HEK293 (cell line): ENCODE data around the gene WDR82.

Experiments used
- ATF2 ChIP-seq: fragments of 450-650 bp; formaldehyde crosslinking; IDR thresholded peaks from 2 replicates; pipeline ENCODE4 v1.5.1; 2016; ENCODE audit warnings: missing biosample characterization, missing genetic modification characterization, low read depth
- PBX3 ChIP-seq: sonication (generic); formaldehyde crosslinking; IDR thresholded peaks from 2 replicates; pipeline ENCODE4 v1.8.1; 2022; ENCODE audit warnings: mild to moderate bottlenecking, moderate library complexity, missing genetic modification reagents
- PRDM10 ChIP-seq: fragments of 450-650 bp; formaldehyde crosslinking; IDR thresholded peaks from 2 replicates; pipeline ENCODE4 v1.5.1; 2016; ENCODE audit warnings: missing biosample characterization, missing genetic modification characterization
- PRDM2 ChIP-seq: fragments of 450-650 bp; formaldehyde crosslinking; IDR thresholded peaks from 2 replicates; pipeline ENCODE4 v1.5.1; 2016; ENCODE audit warnings: missing biosample characterization, missing genetic modification characterization, borderline replicate concordance
- PRDM6 ChIP-seq: fragments of 450-650 bp; formaldehyde crosslinking; IDR thresholded peaks from 2 replicates; pipeline ENCODE4 v1.5.1; 2017; ENCODE audit warnings: missing biosample characterization, missing genetic modification characterization
- SCRT1 ChIP-seq: fragments of 450-650 bp; formaldehyde crosslinking; IDR thresholded peaks from 2 replicates; pipeline ENCODE4 v1.5.1; 2016; ENCODE audit warnings: missing biosample characterization, missing genetic modification characterization, borderline replicate concordance
- SP7 ChIP-seq: fragments of 450-650 bp; formaldehyde crosslinking; IDR thresholded peaks from 2 replicates; pipeline ENCODE4 v1.5.1; 2016; ENCODE audit warnings: missing biosample characterization, missing genetic modification characterization
- WT1 ChIP-seq: fragments of 450-650 bp; formaldehyde crosslinking; IDR thresholded peaks from 2 replicates; pipeline ENCODE4 v1.5.1; 2016; ENCODE audit warnings: missing biosample characterization, missing genetic modification characterization
- ZBTB11 ChIP-seq: fragments of 450-650 bp; formaldehyde crosslinking; conservative IDR thresholded peaks from 2 replicates; pipeline ENCODE4 v1.5.1; 2016; ENCODE audit warnings: low read depth, missing biosample characterization, missing genetic modification characterization
- ZNF18 ChIP-seq: fragments of 450-650 bp; formaldehyde crosslinking; IDR thresholded peaks from 2 replicates; pipeline ENCODE4 v1.5.1; 2016; ENCODE audit warnings: missing biosample characterization, missing genetic modification characterization
- ZNF2 ChIP-seq: fragments of 450-650 bp; formaldehyde crosslinking; IDR thresholded peaks from 2 replicates; pipeline ENCODE4 v1.5.1; 2016; ENCODE audit warnings: missing biosample characterization, missing genetic modification characterization
- ZNF398 ChIP-seq: fragments of 450-650 bp; formaldehyde crosslinking; IDR thresholded peaks from 2 replicates; pipeline ENCODE4 v1.5.1; 2017; ENCODE audit warnings: missing biosample characterization, missing genetic modification characterization
- ZNF48 ChIP-seq: fragments of 450-650 bp; formaldehyde crosslinking; IDR thresholded peaks from 2 replicates; pipeline ENCODE4 v1.5.1; 2016; ENCODE audit warnings: missing biosample characterization, missing genetic modification characterization
- ZNF548 ChIP-seq: fragments of 450-650 bp; formaldehyde crosslinking; IDR thresholded peaks from 2 replicates; pipeline ENCODE4 v1.5.1; 2016; ENCODE audit warnings: missing biosample characterization, missing genetic modification characterization
- ZNF654 ChIP-seq: fragments of 450-650 bp; formaldehyde crosslinking; IDR thresholded peaks from 2 replicates; pipeline ENCODE4 v1.5.1; 2016; ENCODE audit warnings: low read depth, missing biosample characterization, missing genetic modification characterization
- ZNF785 ChIP-seq: fragments of 450-650 bp; formaldehyde crosslinking; IDR thresholded peaks from 2 replicates; pipeline ENCODE4 v1.5.1; 2016; ENCODE audit warnings: missing biosample characterization, missing genetic modification characterization
- ZSCAN16 ChIP-seq: fragments of 450-650 bp; formaldehyde crosslinking; IDR thresholded peaks from 2 replicates; pipeline ENCODE4 v1.5.1; 2016; ENCODE audit warnings: missing biosample characterization, missing genetic modification characterization

The WDR82 gene

GRCh38 chr3:52278510-52279069, at the start of gene WDR82 (continued):
- peak; percentile 69 for TF ChIP-seq PRDM10 (tag by site-specific recombination)
- TF ChIP-seq ZNF2 (tag by site-specific recombination), result peak; percentile 58; the same call in 1 of the 2 replicates
- TF ChIP-seq ZNF48 (tag by site-specific recombination), result no peak
- peak; percentile 30; the same call in 1 of the 2 replicates for TF ChIP-seq SP7
- TF ChIP-seq WT1 (tag by site-specific recombination), result no peak
- no peak for TF ChIP-seq SCRT1 (tag by site-specific recombination)
- no peak for TF ChIP-seq PBX3 (CRISPR knock-in tag)
- TF ChIP-seq ZNF654, result no peak
- peak; percentile 34; the same call in 1 of the 2 replicates for TF ChIP-seq ZBTB11 (tag by site-specific recombination)
- peak; percentile 95 for TF ChIP-seq ATF2 (tag by site-specific recombination)
- peak; percentile 48; the same call in 1 of the 2 replicates for TF ChIP-seq ZNF398 (tag by site-specific recombination)
- no peak for TF ChIP-seq PRDM2 (tag by site-specific recombination)
- no peak for TF ChIP-seq ZSCAN16 (tag by site-specific recombination)
- TF ChIP-seq ZNF548 (tag by site-specific recombination), result no peak
- no peak for TF ChIP-seq PRDM6
- no peak for TF ChIP-seq ZNF785 (tag by site-specific recombination)
- no peak for TF ChIP-seq ZNF18 (tag by site-specific recombination)
